ENCODE results near the gene ETV4.

ETV4 gene

DNA sequence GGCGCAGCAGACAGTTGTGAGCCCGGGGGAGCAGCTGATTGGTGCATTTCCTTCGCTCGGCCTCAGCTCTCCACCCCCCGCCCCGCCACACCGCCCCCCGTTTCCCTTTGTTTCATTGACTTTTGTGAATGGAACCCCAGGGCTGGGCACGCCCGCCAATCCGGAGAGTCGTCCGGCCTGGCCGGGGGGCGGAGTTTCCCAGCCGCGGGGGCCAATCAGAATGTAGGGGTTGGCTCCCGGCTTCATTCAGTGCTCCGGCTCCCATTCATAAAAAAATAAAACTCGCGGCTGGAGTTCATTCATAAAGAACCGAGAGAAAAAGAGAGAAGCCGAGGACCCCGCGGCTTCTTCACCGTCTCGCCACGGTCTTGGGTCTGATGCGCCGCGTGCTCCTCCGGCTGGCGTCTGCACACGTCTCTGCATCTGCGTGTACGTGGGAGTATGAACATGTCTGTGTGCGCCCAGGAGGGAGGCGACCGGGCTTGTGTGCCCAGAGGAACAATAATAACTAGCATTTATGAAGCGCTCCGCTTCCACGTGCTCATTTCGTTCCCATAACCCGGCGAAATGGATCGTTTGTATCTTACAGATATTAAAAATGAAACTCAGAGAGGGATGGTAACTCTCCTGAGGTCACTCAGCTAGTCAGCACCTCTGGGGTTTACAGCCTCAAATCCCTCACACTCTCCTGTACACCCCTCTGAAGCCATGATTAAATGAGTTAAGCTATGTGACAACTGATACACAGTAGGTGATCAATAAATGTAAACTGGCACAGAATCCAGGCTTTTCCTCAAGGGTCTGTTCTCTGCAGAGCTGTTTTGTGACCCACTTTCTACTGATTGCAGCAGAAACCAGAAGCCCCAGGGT is at the start of gene ETV4:
ETV4 (minus strand) TSS at position 22 of the 870 bp plus-strand sequence. CDS start 723 bp downstream, outside the sequence.
- peak; percentile 59 for DNase-seq

DNA sequence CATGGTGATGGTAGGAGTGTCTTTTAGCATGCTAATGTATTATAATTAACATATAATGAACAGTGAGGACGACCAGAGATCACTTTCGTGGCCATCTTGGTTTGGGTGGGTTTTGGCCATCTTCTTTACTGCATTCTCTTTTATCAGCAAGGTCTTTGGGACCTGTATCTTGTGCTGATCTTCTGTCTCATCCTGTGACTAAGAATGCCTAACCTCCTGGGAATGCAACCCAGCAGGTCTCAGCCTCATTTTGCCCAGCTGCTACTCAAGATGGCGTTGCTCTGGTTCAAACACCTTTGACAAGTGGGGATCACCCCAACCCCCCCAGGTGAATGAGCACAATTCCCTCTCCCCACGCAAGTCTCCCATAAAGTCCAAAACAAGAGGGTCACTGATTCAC is 49.3 kb upstream of the ETV4 start:
- DNase-seq: no peak

- peak; percentile 6 for DNase-seq
Observed at GRCh38 chr17:43591779-43592562, 45.8 kb upstream of the ETV4 start.

GRCh38 chr17:43591001-43591400 is 44.9 kb upstream of the ETV4 start:
- no peak for DNase-seq

DNA sequence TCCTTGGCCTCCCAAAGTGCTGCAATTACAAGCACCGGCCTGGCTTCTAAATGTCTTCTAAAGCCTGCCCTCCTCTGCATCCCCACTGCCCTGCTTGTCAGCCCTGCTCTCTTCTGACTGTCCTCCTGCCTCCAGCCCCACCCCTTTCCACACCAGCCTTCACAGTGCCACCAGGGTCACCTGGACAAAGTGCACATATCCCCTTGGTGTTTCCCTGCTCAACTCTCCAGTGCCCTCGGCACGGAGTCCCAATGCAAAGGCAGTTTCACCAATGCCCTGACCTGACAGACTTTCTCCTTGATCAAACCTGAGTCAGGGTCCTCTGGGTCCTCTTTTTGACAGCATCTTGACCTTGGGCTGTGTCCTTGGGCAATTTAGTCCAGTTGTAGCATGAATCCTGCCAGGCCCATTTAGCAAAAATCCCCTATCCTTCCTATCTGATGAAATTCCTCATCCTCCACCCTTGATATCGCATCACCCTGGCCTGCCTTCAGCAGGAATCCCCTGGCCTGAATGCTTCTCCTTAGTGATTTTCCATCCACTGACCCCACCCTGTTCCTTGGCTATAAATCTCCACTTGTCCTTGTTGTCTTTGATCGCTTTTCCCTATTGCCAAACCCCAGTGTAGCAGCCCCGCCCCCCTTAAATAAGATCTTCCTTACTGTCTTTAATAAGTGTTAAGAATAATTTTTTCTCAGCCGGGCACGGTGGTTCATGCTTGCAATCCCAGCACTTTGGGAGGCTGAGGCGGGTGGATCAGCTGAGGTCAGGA is 42.7 kb upstream of the ETV4 start:
- DNase-seq: no peak

- DNase-seq: no peak
Observed at GRCh38 chr17:43588121-43588520, 42.0 kb upstream of the ETV4 start.

DNA sequence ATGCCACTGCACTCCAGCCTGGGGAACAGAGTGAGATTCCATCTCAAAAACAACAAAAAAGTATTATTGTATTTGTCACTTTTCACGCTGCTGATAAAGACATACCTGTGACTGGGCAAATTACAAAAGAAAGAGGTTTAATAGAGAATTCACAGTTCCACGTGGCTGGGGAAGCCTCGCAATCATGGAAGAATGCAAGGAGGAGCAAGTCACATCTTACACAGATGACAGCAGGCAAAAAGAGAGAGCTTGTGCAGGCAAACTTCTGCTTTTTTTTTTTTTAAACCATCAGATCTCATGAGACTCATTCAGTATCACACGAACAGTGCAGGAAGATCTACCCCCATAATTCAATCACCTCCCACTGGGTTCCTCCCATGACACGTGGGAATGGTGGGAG is 41.5 kb upstream of the ETV4 start:
- DNase-seq: no peak

GRCh38 chr17:43584666-43585102 is 38.5 kb upstream of the ETV4 start:
- no peak for DNase-seq

DNA sequence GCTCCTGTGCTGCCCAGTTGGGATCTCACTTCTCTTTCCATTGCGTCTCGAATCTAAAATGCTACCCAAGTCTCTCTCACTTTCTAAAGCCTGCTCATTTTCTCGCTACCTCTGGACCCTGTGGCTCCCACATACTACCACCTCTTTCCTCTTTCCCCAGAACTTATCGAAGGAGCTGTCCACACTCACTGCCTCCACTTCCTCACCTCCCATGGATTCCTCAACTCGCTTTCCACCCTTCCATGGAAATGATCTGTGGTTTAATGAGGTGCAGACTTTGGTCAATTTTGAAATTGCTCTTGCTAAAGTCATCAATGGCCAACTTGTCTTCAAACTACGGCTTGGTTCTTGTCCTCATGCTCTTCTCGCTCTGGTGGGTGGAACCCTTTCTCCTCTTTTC is 37.2 kb upstream of the ETV4 start:
- DNase-seq: no peak

DNA sequence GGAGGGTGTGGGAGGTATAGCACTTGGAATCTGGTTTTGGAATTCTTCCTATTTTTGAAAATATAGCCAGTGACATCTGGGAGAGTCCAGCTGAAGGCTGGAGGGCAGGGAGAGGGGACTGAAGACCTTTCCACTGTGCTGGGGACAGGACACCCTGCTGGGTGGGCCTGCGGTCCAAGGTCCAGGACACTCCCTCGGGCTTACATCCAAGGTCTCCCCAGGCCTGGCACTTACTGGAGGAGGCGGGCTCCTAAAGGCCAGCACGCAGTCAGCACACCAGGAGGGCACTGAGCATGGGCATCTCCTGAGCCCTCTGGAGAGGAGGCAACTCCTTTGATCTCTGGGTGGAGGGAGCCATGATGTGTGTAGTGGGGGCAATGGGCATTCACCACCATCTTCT is 35.5 kb upstream of the ETV4 start:
- no peak for DNase-seq

DNA sequence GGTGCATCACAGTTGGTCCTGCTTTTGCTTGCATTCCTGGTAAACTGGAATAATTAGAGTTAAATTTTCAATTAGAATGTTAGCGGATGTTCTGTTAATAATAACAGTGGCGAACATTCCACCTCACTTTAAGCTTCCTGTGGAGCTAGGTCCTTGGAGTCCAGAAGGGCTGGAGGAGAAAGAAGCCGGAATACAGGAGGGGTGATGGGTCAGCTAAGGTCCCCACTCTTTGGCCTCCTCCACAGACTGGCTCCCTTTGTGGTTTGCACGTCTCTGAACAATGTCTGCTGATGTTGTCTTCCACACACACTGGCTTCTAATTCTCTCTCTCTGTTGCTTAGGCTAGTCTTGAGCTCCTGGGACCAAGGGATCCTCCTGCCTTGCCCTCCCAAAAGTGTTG is 35.0 kb upstream of the ETV4 start:
- no peak for DNase-seq

- no peak for DNase-seq
Observed at GRCh38 chr17:43579566-43580140, 33.5 kb upstream of the ETV4 start.

- no peak for DNase-seq
Observed at GRCh38 chr17:43578699-43579565, 32.8 kb upstream of the ETV4 start.

GRCh38 chr17:43578404-43578698 is 32.2 kb upstream of the ETV4 start:
- DNase-seq: no peak

DNA sequence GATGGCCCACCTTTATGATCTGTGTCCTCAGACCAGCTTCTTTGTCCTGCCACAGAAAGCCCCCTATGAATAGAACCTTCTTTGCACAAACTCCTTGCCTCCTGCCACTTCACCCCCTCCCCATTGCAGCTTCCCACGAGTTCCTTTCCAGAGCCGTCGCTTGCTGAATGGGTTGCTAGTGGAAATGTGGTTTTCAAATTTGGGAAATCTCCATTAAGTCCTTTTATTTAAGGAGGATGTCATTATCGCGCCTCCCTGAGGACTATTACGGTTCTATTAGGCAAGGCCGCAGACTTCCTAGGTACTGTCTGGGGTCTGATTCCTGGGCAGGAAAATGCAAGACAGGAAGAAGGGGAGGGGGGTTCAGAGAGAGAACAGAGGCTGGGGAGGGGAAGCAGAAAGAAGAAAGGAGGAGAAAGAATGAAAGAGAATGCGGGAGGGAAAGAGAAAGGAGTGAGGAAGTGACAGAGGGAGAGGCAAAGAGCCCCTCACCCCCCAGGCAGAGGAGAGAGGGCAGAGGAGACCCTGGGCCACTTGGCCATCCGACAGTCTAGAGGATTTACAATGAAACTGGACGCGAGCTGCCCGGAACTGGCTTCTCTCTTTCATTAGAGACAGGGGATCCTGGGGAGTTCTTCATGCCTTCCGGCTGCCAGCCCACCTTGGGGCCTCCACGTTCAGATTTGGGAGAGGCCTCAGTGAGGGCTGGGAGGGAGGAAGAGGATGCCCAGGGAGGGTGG is 31.7 kb upstream of the ETV4 start:
- no peak for DNase-seq

DNA sequence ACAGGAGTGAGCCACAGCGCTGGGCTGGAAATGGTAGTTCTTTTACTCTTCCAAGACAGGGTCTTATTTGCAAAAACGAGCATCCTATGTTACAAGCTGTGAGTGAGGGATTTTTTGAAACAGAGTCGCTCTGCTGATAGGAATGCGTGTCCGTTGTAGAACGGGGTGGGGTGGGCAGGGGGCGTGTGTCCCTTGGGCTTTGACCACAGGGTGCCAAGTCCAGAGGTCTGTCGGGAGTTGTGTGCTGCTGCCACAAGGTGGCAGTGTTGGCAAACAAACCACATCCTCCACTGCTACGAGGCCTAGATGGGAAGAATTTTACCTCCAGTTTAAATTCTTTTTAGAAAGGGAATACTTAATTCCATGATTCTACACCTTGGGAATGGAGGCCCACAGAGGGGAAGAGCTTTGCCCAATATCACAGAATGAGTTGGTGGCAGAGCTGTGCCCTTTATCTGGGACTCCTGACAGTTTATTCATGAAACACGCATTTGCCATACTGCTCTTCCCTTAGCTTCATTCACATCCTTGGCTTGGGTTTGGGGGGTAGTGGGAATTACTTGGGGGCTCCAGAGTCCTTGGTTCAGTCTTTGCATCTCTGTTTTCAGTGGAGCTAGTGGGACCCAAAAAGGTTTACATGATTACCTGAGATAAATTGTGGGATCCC is 30.6 kb upstream of the ETV4 start:
- DNase-seq: no peak

DNA sequence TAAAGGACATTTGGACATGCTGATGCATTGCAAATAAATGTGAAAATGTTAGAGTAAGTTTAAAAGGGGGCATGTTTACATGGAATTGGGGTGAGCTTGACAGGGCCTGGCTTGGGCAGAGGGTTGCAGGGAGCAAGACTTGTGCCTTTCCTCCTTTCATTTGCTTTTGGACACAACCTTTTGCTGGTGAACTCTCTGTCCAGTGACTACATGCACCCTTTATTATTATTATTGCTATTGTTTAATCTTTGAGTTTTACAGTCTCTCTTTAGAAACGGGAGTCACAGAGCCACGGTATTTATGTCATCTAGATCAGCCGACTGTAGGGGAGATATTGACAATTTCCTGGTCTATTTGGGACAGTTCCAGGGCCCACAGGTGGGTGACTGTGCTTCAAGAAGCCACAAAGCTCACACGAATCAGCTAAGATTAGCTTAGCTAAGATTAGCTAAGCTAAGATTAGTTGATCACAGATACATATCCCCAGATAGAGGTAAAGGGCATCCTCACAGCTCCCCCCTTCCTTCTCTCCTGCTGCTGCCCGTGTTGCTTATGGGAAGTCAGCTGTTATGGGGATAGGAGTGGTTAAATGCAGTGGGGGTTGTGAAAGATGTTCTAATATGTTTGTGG is 28.9 kb upstream of the ETV4 start:
- no peak for DNase-seq

DNA sequence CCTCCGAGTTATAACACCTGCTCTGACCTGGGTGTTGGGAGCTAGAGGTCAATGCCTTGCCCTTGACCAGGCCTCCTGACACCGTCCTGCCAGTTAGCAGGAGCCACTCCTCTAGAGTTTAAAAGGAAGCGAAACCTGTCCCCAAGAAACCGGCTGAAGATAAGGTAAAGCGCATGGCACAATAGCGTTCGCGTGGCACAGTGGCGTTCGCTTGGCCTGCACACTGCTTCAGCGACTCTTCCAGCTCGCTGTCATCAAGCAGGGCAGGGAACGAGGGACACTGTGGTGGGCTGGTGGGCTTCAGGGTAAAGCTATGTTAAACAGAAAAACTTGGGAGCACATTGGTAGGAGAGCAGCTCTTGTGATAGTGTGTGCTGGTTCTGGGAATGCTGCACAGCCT is 28.2 kb upstream of the ETV4 start:
- no peak for DNase-seq

DNA sequence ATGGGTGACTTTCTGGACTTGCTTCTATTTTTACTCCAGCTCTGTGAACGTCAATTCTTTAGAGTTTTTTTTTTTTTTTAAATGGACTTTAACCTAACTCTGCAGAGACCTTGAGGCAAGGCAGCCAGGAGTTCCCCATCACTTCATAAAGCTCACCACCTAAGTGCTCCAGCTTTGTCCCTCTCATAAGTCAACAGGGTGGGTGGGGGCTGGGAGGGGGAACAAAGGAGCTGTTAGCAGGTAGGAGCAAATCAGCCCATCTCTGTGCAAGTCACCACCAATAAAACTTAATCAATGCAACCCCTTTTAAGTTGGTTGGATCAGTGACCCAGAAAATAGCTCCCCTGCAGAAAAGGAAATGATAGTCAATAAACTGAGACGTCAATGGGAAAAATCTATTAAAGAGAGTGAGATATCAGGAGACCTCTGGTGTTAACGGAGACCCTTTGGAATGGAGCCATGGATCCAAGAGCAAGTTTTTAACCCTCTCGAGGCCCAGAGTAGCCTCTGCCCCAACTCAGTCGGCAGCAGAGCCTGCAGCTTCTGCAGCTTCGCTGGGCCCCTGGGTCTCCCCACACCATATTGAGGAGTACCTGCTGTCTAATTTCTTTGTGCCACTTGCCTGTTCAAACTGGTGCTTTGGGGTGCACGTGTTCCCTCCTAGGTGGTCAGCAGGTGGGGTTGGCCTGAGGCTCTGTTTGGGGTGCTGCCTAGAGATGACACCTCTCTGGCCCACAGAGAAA is 27.6 kb upstream of the ETV4 start:
- DNase-seq: no peak
